GM18873 (cell line): ENCODE data around the gene HHATL.

Source experiments
- ATAC-seq: cut with Tn5 transposase; IDR thresholded peaks from one replicate; pipeline ENCODE4 v1.9.1; 2021; ENCODE audit warnings: mild to moderate bottlenecking, moderate library complexity, moderate number of reproducible peaks; ENCODE audit not compliant: unreplicated experiment, low FRiP score

Gene HHATL

DNA sequence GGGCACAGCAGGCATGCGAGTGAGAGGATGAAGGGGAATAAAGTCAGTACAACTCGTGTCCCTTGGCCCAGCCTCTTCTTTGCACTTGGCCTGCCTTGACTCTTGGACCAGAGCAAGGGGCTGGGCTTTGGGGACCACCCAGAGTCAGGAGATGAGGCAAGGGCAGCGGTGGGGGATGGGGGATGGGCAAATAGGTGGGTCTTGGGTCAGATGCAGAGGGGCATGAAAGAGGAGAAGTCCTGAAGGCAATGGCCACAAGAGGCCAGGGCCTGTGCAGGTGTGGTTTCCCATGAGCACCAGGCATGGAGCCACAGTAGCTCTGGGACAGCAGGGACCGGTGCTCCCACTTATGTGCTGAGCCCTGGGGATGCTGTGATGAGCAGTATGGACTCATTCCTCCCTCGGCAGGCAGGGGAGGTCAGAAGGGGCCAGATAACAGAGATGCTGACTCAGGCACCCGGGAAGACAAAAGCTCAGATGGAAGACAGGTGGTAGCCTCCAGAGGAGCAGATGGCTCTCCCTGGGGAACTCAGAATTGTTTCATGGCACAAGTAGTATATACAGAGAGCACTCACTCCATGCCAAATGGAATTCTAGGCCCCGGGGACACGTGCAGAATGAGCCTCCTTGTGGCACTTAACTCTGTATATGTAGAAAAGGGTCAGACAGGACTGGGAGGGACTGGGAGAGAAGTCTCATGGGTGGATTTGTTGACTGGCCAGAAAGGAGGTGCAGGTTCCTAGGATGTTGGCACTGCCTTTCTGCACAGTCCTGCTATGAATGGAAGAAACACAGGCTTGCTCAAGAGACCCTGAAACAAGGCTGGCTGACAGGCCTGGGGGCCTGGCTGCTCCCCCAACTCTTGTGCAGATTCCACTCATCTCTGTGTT lies 34.8 kb downstream of the HHATL start:
- no peak for ATAC-seq

DNA sequence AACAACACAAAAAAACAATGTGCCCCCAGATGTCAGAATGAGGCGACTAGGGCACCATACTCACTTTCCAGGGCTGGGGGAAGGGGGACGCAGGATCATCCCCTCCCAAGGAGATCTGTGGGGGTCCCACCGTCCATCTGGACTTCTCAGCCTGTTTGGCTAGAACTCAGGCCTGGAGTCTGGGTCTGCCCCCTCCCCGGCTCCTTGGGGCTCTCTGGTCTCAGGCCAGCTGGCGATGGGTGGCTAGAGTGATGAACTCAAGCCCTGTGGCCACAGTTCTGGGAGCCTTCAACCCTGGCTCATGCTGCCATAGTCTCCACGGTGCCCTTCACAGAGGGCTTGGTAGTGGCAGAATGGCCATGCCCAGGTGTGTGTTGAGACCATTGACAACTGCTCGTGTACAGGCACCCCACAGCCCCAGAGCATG lies 35.5 kb downstream of the HHATL start:
- ATAC-seq: no peak

DNA sequence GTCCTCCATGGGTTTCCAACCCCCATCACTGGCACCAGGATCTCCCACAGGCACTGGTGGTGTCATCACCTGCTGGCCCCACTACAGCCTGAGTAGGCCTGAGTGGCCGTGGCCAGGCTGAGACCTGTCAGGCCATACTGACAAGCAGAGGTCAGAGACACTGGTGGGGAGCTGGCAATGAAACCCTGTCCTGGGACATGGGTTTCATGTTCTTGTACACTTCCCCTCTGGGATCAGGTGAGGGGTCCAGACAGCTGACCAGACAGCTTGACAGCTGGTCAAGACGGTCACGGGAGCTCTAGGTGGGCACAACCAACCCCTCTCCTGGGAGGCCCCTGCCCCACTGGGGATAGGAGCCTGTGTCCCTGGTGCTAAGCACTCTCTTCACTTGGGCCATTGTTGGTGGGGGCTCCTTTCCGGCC lies 36.0 kb downstream of the HHATL start:
- no peak for ATAC-seq

- ATAC-seq: no peak
These were observed 36.6 kb downstream of the HHATL start for GRCh38 chr3:42666022-42666421.

DNA sequence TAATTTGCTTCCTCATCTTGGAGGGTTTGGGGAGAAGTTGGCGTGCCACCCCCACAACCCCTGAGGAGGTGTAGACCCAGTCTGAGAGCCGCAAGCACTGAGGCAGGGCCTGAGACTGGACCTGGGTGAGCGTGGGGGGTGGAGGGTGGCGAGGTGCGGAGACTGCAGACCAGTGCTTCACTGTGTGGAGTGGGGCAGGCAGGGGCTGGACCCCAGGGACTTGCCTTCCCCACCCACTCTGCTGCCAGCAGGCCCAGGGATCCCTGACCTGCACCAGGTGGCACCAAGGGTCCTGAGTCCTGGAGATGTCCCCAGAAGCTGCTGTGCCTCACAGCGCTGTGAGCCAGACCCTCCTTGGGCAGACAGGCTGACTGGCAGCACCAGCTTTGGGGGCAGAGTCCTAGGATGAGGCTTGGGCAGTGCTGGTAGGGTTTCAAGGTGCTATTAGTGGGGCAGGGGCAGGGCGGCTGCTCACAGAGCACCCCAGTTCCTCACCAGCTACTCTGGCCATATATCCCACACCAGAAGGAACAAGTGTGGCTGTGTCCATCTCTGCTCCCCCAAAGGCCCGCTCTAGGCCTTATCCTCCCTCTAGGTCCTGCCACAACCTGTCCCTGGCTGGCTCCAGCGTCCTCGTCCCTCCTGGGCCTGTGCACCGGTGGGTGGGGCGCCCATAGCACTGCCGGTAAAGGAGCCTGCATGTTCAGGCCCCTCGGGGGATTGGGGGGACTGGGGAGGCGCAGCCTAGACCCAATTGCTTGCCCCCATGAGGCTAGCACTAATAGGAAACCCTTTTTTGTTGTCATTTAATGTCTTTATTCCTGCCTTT lies 37.3 kb downstream of the HHATL start:
- no peak for ATAC-seq

- no peak for ATAC-seq
These were observed 38.2 kb downstream of the HHATL start for GRCh38 chr3:42664438-42664803.

DNA sequence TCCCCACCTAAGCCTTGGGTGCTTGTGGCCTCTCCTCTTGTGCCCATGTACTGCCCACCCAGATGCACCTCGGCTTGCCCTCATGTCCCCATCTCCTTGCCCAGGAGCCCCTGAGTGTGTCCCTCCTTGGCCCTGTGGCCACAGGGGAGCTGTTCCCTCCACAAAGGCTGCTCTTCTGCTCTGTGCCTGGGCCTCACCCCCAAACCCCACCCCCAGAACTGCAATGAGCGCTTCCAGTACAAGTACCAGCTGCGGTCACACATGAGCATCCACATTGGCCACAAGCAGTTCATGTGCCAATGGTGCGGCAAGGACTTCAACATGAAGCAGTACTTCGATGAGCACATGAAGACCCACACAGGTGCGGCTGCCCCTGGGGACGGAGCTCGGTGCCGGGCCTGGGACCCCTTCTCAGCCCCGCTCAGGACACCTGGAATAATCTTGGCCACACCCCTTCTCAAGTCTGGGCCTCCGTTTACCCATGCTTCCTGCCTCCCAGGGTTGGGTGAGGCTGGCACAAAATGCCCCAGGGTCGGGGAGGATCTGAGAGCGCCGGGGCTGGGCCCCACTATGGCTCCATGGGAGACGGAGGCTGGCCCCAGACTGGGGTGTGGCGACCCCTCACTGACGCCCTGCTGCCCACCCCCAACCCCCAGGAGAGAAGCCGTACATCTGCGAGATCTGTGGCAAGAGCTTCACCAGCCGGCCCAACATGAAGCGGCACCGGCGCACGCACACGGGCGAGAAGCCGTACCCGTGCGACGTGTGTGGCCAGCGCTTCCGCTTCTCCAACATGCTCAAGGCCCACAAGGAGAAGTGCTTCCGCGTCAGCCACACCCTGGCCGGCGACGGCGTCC lies 38.8 kb downstream of the HHATL start:
- ATAC-seq: no peak

DNA sequence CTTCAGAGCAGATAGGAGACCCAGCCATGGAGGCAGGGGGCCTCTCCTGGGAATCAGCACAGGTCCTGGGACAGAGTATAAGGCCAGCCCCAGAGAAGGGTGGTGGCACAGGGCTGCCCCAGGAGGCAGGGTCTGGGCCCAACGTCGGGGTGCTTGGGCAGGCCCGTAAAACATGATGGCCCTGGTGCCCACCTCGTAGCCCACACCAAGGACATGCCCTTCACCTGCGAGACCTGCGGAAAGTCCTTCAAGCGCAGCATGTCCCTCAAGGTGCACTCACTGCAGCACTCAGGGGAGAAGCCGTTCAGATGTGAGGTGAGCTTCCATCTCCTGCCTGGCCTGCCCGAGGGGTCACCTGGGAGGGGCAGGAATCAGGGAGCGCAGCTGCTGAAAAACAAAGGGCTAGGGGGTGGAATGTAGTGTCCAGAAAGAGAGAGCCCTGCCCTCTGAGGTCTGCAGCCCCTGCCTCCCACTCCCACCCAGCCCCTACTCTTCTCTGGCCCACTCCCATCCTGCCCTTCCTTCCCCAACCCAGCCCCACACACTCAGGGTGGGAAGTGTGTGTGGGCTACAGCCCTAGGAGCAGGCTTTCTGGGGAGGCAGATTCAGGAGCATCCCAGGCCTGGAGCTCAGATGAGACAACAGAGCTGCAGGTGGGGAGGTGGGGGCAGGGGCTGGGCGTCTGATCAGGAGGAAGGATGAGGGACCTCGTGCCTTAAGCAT lies 39.6 kb downstream of the HHATL start:
- no peak for ATAC-seq

- ATAC-seq: no peak
These were observed 40.4 kb downstream of the HHATL start for GRCh38 chr3:42662037-42662812.

- ATAC-seq: no peak
These were observed 41.0 kb downstream of the HHATL start for GRCh38 chr3:42661593-42662022.

GRCh38 chr3:42660898-42661297 lies 41.7 kb downstream of the HHATL start:
- ATAC-seq: no peak

GRCh38 chr3:42660131-42660715 lies 42.4 kb downstream of the HHATL start:
- no peak for ATAC-seq

DNA sequence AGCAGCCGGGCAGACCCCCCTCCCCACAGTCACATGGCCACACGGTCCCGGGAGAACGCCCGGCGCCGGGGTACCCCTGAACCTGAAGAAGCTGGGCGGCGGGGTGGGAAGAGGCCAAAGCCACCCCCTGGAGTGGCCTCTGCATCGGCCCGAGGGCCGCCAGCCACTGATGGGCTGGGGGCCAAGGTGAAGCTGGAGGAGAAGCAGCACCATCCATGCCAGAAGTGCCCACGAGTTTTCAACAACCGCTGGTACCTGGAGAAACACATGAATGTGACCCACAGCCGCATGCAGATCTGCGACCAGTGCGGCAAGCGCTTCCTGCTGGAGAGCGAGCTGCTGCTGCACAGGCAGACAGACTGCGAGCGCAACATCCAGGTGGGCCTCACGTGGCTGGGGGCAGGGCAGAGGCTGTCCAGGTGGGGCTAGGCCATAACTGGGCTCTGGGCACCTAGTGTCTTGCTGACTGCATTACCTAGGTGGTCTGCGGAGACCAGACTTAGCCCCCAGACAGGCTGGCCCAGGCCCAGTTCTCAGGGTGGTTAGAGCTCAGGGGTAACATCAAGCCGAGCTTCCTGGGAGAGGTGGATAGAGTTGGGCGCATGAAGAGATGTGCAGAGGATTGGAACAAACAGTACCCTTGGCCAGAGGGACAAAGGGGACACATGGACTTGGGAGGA lies 43.0 kb downstream of the HHATL start:
- ATAC-seq: no peak

GRCh38 chr3:42658771-42659390 lies 43.7 kb downstream of the HHATL start:
- no peak for ATAC-seq

DNA sequence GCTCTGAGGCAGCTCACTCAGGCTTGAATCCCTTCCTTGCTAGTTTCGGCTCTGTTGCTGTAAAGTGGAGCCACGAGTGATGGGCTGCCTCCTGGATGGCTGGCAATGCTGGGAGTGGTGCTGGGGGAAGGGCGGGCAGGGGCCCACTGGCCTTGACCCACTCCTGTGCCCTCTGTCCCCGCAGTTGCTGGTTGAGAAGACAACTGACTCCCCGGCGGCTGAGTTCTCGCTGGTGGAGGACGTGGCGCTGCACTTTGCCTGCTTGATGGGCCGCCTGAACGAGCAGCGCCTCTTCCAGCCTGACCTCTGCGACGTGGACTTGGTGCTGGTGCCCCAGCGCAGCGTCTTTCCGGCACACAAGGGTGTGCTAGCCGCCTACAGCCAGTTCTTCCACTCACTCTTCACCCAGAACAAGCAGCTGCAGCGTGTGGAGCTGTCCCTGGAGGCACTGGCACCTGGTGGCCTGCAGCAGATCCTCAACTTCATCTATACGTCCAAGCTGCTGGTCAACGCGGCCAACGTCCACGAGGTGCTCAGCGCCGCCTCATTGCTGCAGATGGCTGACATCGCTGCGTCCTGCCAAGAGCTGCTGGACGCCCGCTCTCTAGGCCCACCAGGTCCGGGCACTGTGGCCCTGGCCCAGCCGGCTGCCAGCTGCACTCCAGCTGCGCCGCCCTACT lies 44.4 kb downstream of the HHATL start:
- ATAC-seq: no peak

GRCh38 chr3:42657675-42658074 lies 44.9 kb downstream of the HHATL start:
- ATAC-seq: no peak
